HuH-7.5 (cell line): ENCODE data around the gene FSTL4.
A peak's percentile ranks its signal among the peaks of the same experiment; 100 is the strongest.

Experiments
- DNase-seq: peaks from one replicate; pipeline ENCODE4 v3.0.0; 2011; ENCODE audit warnings: low spot score

The FSTL4 gene

GRCh38 chr5:133610489-133611356, 1.6 kb downstream of the FSTL4 start:
- peak; percentile 81 for DNase-seq

GRCh38 chr5:133607451-133607850, 4.9 kb downstream of the FSTL4 start:
- no peak for DNase-seq

- no peak for DNase-seq
These were observed 5.5 kb downstream of the FSTL4 start for GRCh38 chr5:133606835-133607234.

- no peak for DNase-seq
These were observed 7.0 kb downstream of the FSTL4 start for GRCh38 chr5:133605323-133605722.

GRCh38 chr5:133603711-133604110, 8.6 kb downstream of the FSTL4 start:
- DNase-seq, result no peak

- DNase-seq, result no peak
These were observed 9.4 kb downstream of the FSTL4 start for GRCh38 chr5:133602835-133603380.

GRCh38 chr5:133599600-133599999, 12.7 kb downstream of the FSTL4 start:
- no peak for DNase-seq

GRCh38 chr5:133599044-133599443, 13.3 kb downstream of the FSTL4 start:
- DNase-seq, result no peak

- DNase-seq, result no peak
These were observed 16.3 kb downstream of the FSTL4 start for GRCh38 chr5:133596049-133596448.

GRCh38 chr5:133595465-133595864, 16.9 kb downstream of the FSTL4 start:
- DNase-seq, result no peak

- DNase-seq, result no peak
These were observed 23.1 kb downstream of the FSTL4 start for GRCh38 chr5:133589286-133589685.

- DNase-seq, result no peak
These were observed 29.4 kb downstream of the FSTL4 start for GRCh38 chr5:133582971-133583370.

- no peak for DNase-seq
These were observed 30.4 kb downstream of the FSTL4 start for GRCh38 chr5:133581918-133582317.

- no peak for DNase-seq
These were observed 31.0 kb downstream of the FSTL4 start for GRCh38 chr5:133581348-133581747.

- DNase-seq, result no peak
These were observed 31.7 kb downstream of the FSTL4 start for GRCh38 chr5:133580618-133581017.

GRCh38 chr5:133579766-133580165, 32.6 kb downstream of the FSTL4 start:
- no peak for DNase-seq

- no peak for DNase-seq
These were observed 43.0 kb downstream of the FSTL4 start for GRCh38 chr5:133569347-133569746.

GRCh38 chr5:133565993-133566392, 46.3 kb downstream of the FSTL4 start:
- no peak for DNase-seq

GRCh38 chr5:133564921-133565565, 47.3 kb downstream of the FSTL4 start:
- DNase-seq, result no peak

GRCh38 chr5:133562554-133562953, 49.8 kb downstream of the FSTL4 start:
- no peak for DNase-seq

GRCh38 chr5:133559960-133560359, 52.4 kb downstream of the FSTL4 start:
- no peak for DNase-seq

- no peak for DNase-seq
These were observed 55.8 kb downstream of the FSTL4 start for GRCh38 chr5:133556551-133556950.

- no peak for DNase-seq
These were observed 58.1 kb downstream of the FSTL4 start for GRCh38 chr5:133554279-133554678.
